Measurements from ENCODE around the gene TM9SF3.

Gene TM9SF3

GRCh38 chr10:96606216-96606615 lies 19.4 kb upstream of the TM9SF3 start:
- no peak overlapping the region for H3K4me3 ChIP-seq (ENCODE audit: control insufficient read depth in 1 of 7, extremely low read depth in 1 of 7, insufficient read depth in 4 of 7, low read depth in 2 of 7, low read length in 6 of 7)
- ChIA-PET CTCF (no interaction called here), POLR2A (no interaction called here)
- H3K4me1 ChIP-seq (ENCODE audit: control extremely low read depth in 1 of 4, control insufficient read depth in 4 of 4, insufficient read depth in 4 of 4, low read length in 3 of 4), result peaks cover 0 to 5% (median 0%) of the 10 kb centered on the region in 4 experiments
- peaks cover 20 to 78% (median 52%) of the 10 kb centered on the region in 4 experiments for H3K36me3 ChIP-seq (ENCODE audit: control insufficient read depth in 4 of 4, insufficient read depth in 4 of 4, low read length in 3 of 4)
- whole genome bisulfite sequencing (ENCODE audit: insufficient coverage), result 93% methylated on average over 3 of the region's 4 CpGs
- no peak for DNase-seq
- H3K27ac ChIP-seq (ENCODE audit: insufficient read depth in 1 of 2, low read depth in 1 of 2, low read length in 2 of 2, poor library complexity in 1 of 2, severe bottlenecking in 2 of 2), result no peak overlapping the region
- no peaks in the 10 kb centered on the region for H3K9me3 ChIP-seq (ENCODE audit: control extremely low read depth in 1 of 5, control insufficient read depth in 4 of 5, insufficient read depth in 2 of 5, low read depth in 1 of 5, low read length in 4 of 5)
- H3K27me3 ChIP-seq (replicated peaks in 2 of 5; ENCODE audit: control insufficient read depth in 4 of 5, insufficient read depth in 5 of 5, low read length in 4 of 5), result no peaks in the 10 kb centered on the region

GRCh38 chr10:96600337-96600736 lies 13.5 kb upstream of the TM9SF3 start:
- no peak for DNase-seq
- ChIA-PET CTCF (interaction anchor here (1.3 kb wide), 1 partner anchor 9 kb away, joined by 5 read pairs; no protein-coding TSS in a partner anchor), POLR2A (no interaction called here)
- WGBS (ENCODE audit: insufficient coverage), result 100% methylated on average over 4 of the region's 4 CpGs
- Histone ChIP-seq H3K27me3 (replicated peaks in 2 of 5; ENCODE audit: control insufficient read depth in 4 of 5, insufficient read depth in 5 of 5, low read length in 4 of 5) (no peaks in the 10 kb centered on the region), H3K4me1 (ENCODE audit: control extremely low read depth in 1 of 4, control insufficient read depth in 4 of 4, insufficient read depth in 4 of 4, low read length in 3 of 4) (no peaks in the 10 kb centered on the region), H3K36me3 (ENCODE audit: control insufficient read depth in 4 of 4, insufficient read depth in 4 of 4, low read length in 3 of 4) (peaks cover 22 to 73% (median 41%) of the 10 kb centered on the region in 4 experiments), H3K9me3 (ENCODE audit: control extremely low read depth in 1 of 5, control insufficient read depth in 4 of 5, insufficient read depth in 2 of 5, low read depth in 1 of 5, low read length in 4 of 5) (no peaks in the 10 kb centered on the region), H3K27ac (ENCODE audit: insufficient read depth in 1 of 2, low read depth in 1 of 2, low read length in 2 of 2, poor library complexity in 1 of 2, severe bottlenecking in 2 of 2) (no peak overlapping the region), H3K4me3 (ENCODE audit: control insufficient read depth in 1 of 7, extremely low read depth in 1 of 7, insufficient read depth in 4 of 7, low read depth in 2 of 7, low read length in 6 of 7) (no peak overlapping the region)

GRCh38 chr10:96598846-96599245 lies 12.0 kb upstream of the TM9SF3 start:
- ChIA-PET POLR2A (no interaction called here), CTCF (interaction anchor here (1.0 kb wide), 1 partner anchor 10 kb away, joined by 3 read pairs; no protein-coding TSS in a partner anchor)
- Histone ChIP-seq H3K27me3 (replicated peaks in 2 of 5; ENCODE audit: control insufficient read depth in 4 of 5, insufficient read depth in 5 of 5, low read length in 4 of 5) (no peaks in the 10 kb centered on the region), H3K4me1 (ENCODE audit: control extremely low read depth in 1 of 4, control insufficient read depth in 4 of 4, insufficient read depth in 4 of 4, low read length in 3 of 4) (no peaks in the 10 kb centered on the region), H3K9me3 (ENCODE audit: control extremely low read depth in 1 of 5, control insufficient read depth in 4 of 5, insufficient read depth in 2 of 5, low read depth in 1 of 5, low read length in 4 of 5) (peaks cover 0 to 8% (median 0%) of the 10 kb centered on the region in 5 experiments), H3K27ac (ENCODE audit: insufficient read depth in 1 of 2, low read depth in 1 of 2, low read length in 2 of 2, poor library complexity in 1 of 2, severe bottlenecking in 2 of 2) (no peak overlapping the region), H3K4me3 (ENCODE audit: control insufficient read depth in 1 of 7, extremely low read depth in 1 of 7, insufficient read depth in 4 of 7, low read depth in 2 of 7, low read length in 6 of 7) (no peak overlapping the region), H3K36me3 (ENCODE audit: control insufficient read depth in 4 of 4, insufficient read depth in 4 of 4, low read length in 3 of 4) (peaks cover 21 to 78% (median 46%) of the 10 kb centered on the region in 4 experiments)
- no peak for DNase-seq
- 98% methylated on average over 4 of the region's 4 CpGs for WGBS (ENCODE audit: insufficient coverage)

- peaks cover 0 to 10% (median 0%) of the 10 kb centered on the region in 5 experiments for H3K9me3 ChIP-seq (ENCODE audit: control extremely low read depth in 1 of 5, control insufficient read depth in 4 of 5, insufficient read depth in 2 of 5, low read depth in 1 of 5, low read length in 4 of 5)
- H3K4me3 ChIP-seq (ENCODE audit: control insufficient read depth in 1 of 7, extremely low read depth in 1 of 7, insufficient read depth in 4 of 7, low read depth in 2 of 7, low read length in 6 of 7), result no peak overlapping the region
- H3K36me3 ChIP-seq (ENCODE audit: control insufficient read depth in 4 of 4, insufficient read depth in 4 of 4, low read length in 3 of 4), result peaks cover 12 to 71% (median 36%) of the 10 kb centered on the region in 4 experiments
- ChIA-PET POLR2A (no interaction called here), CTCF (interaction anchor here (1.4 kb wide), 1 partner anchor 202 kb away, joined by 4 read pairs; no protein-coding TSS in a partner anchor)
- peaks cover 0 to 12% (median 10%) of the 10 kb centered on the region in 4 experiments for H3K4me1 ChIP-seq (ENCODE audit: control extremely low read depth in 1 of 4, control insufficient read depth in 4 of 4, insufficient read depth in 4 of 4, low read length in 3 of 4)
- H3K27ac ChIP-seq (ENCODE audit: insufficient read depth in 1 of 2, low read depth in 1 of 2, low read length in 2 of 2, poor library complexity in 1 of 2, severe bottlenecking in 2 of 2), result no peak overlapping the region
- 90% methylated on average over 1 of the region's 1 CpG for WGBS (ENCODE audit: insufficient coverage)
- no peaks in the 10 kb centered on the region for H3K27me3 ChIP-seq (replicated peaks in 2 of 5; ENCODE audit: control insufficient read depth in 4 of 5, insufficient read depth in 5 of 5, low read length in 4 of 5)
- DNase-seq, result no peak
Measured at GRCh38 chr10:96596422-96597407, 9.9 kb upstream of the TM9SF3 start.

- Histone ChIP-seq H3K27me3 (replicated peaks in 2 of 5; ENCODE audit: control insufficient read depth in 4 of 5, insufficient read depth in 5 of 5, low read length in 4 of 5) (no peaks in the 10 kb centered on the region), H3K4me3 (ENCODE audit: control insufficient read depth in 1 of 7, extremely low read depth in 1 of 7, insufficient read depth in 4 of 7, low read depth in 2 of 7, low read length in 6 of 7) (no peak overlapping the region), H3K4me1 (ENCODE audit: control extremely low read depth in 1 of 4, control insufficient read depth in 4 of 4, insufficient read depth in 4 of 4, low read length in 3 of 4) (peaks cover 0 to 14% (median 11%) of the 10 kb centered on the region in 4 experiments), H3K9me3 (ENCODE audit: control extremely low read depth in 1 of 5, control insufficient read depth in 4 of 5, insufficient read depth in 2 of 5, low read depth in 1 of 5, low read length in 4 of 5) (peaks cover 0 to 10% (median 0%) of the 10 kb centered on the region in 5 experiments), H3K36me3 (ENCODE audit: control insufficient read depth in 4 of 4, insufficient read depth in 4 of 4, low read length in 3 of 4) (peaks cover 7 to 68% (median 35%) of the 10 kb centered on the region in 4 experiments), H3K27ac (ENCODE audit: insufficient read depth in 1 of 2, low read depth in 1 of 2, low read length in 2 of 2, poor library complexity in 1 of 2, severe bottlenecking in 2 of 2) (no peak overlapping the region)
- no peak for DNase-seq
- 95% methylated on average over 3 of the region's 4 CpGs for WGBS (ENCODE audit: insufficient coverage)
- CTCF ChIA-PET, result interaction anchor here (1.4 kb wide), 1 partner anchor 201 kb away, joined by 4 read pairs; no protein-coding TSS in a partner anchor
- POLR2A ChIA-PET, result no interaction called here
Measured at GRCh38 chr10:96595741-96596140, 8.9 kb upstream of the TM9SF3 start.

GRCh38 chr10:96591946-96592345 lies 5.1 kb upstream of the TM9SF3 start:
- peak; percentile 25 to 52 (median 39) for DNase-seq
- Histone ChIP-seq H3K9me3 (ENCODE audit: control extremely low read depth in 1 of 5, control insufficient read depth in 4 of 5, insufficient read depth in 2 of 5, low read depth in 1 of 5, low read length in 4 of 5) (peaks cover 0 to 10% (median 0%) of the 10 kb centered on the region in 5 experiments), H3K4me1 (ENCODE audit: control extremely low read depth in 1 of 4, control insufficient read depth in 4 of 4, insufficient read depth in 4 of 4, low read length in 3 of 4) (peaks cover 11 to 30% (median 27%) of the 10 kb centered on the region in 4 experiments), H3K27me3 (replicated peaks in 2 of 5; ENCODE audit: control insufficient read depth in 4 of 5, insufficient read depth in 5 of 5, low read length in 4 of 5) (peaks cover 0 to 5% (median 0%) of the 10 kb centered on the region in 5 experiments), H3K4me3 (ENCODE audit: control insufficient read depth in 1 of 7, extremely low read depth in 1 of 7, insufficient read depth in 4 of 7, low read depth in 2 of 7, low read length in 6 of 7) (no peak overlapping the region), H3K36me3 (ENCODE audit: control insufficient read depth in 4 of 4, insufficient read depth in 4 of 4, low read length in 3 of 4) (peaks cover 2 to 39% (median 17%) of the 10 kb centered on the region in 4 experiments), H3K27ac (ENCODE audit: insufficient read depth in 1 of 2, low read depth in 1 of 2, low read length in 2 of 2, poor library complexity in 1 of 2, severe bottlenecking in 2 of 2) (no peak overlapping the region)
- ChIA-PET POLR2A (no interaction called here), CTCF (interaction anchor here (1.5 kb wide), 1 partner anchor 12 kb away, joined by 4 read pairs; no protein-coding TSS in a partner anchor)
- no CpG with 5 or more reads among the region's 1 CpG for WGBS (ENCODE audit: insufficient coverage)
